Endothelial cell (in vitro differentiated cells): ENCODE results near the gene IFIT5. TPM values are rescaled to one million over a fixed set of nuclear protein-coding genes. Genes with fewer than 3 reads are reported as not detected.

ENCODE experiments used
- DNase-seq: peaks from one replicate; pipeline ENCODE4 v3.0.0; 2021; ENCODE audit warnings: low spot score
- H3K27ac Mint-ChIP-seq: one replicate; pipeline ENCODE4 v1.8.0; 2021; ENCODE audit warnings: mixed read lengths, inconsistent platforms; ENCODE audit not compliant: unreplicated experiment
- H3K27me3 Mint-ChIP-seq: one replicate; pipeline ENCODE4 v1.8.0; 2021; ENCODE audit warnings: mild to moderate bottlenecking, moderate library complexity, mixed read lengths, inconsistent platforms; ENCODE audit not compliant: unreplicated experiment
- H3K36me3 Mint-ChIP-seq: one replicate; pipeline ENCODE4 v1.8.0; 2021; ENCODE audit warnings: mild to moderate bottlenecking, low read depth, mixed read lengths, inconsistent platforms; ENCODE audit not compliant: unreplicated experiment
- H3K4me1 Mint-ChIP-seq: one replicate; pipeline ENCODE4 v1.8.0; 2021; ENCODE audit warnings: mild to moderate bottlenecking, mixed read lengths, inconsistent platforms; ENCODE audit not compliant: unreplicated experiment
- H3K4me3 Mint-ChIP-seq: one replicate; pipeline ENCODE4 v1.8.0; 2021; ENCODE audit warnings: mild to moderate bottlenecking, mixed read lengths, inconsistent platforms; ENCODE audit not compliant: unreplicated experiment
- H3K9me3 Mint-ChIP-seq: one replicate; pipeline ENCODE4 v1.8.0; 2021; ENCODE audit warnings: mixed read lengths, inconsistent platforms; ENCODE audit not compliant: unreplicated experiment
- CTCF ChIP-seq: fragments of 200-600 bp; sonication (generic); IDR thresholded peaks from one replicate; pipeline ENCODE4 v1.5.0; 2021; ENCODE audit warnings: antibody characterized with exemption; ENCODE audit not compliant: unreplicated experiment
- total RNA-seq: library from RNA; stranded (reverse); fragmentation: NEBNext Ultra II Directional; extraction: Animal tissue kit (Norgen Biotek cat#: 25700); gene quantifications from one replicate; pipeline ENCODE4 v1.2.1, GENCODE V29; 2021; ENCODE audit not compliant: unreplicated experiment

IFIT5 gene
- total RNA-seq, 1 donor from 2014 or later: 8.2 TPM

GRCh38 chr10:89377705-89378637 lies 36.4 kb upstream of the IFIT5 start, which contains the start of gene IFIT1B:
TSS of gene IFIT1B (plus strand) at chr10:89378056. CDS start at chr10:89378136, 80 bp downstream.
- no peaks in the 10 kb centered on the region for H3K36me3 Mint-ChIP-seq
- no peak for TF ChIP-seq CTCF
- no peaks in the 10 kb centered on the region for H3K9me3 Mint-ChIP-seq
- H3K27ac Mint-ChIP-seq: no peak within 1 kb of the TSS
- peaks cover 23% of the 10 kb centered on the region for H3K4me1 Mint-ChIP-seq
- H3K4me3 Mint-ChIP-seq: no peak within 1 kb of the TSS
- no peaks in the 10 kb centered on the region for H3K27me3 Mint-ChIP-seq
- DNase-seq: no peak

GRCh38 chr10:89379103-89379502 lies 35.3 kb upstream of the IFIT5 start:
- H3K9me3 Mint-ChIP-seq: no peaks in the 10 kb centered on the region
- no peaks in the 10 kb centered on the region for H3K27me3 Mint-ChIP-seq
- no peak overlapping the region for H3K27ac Mint-ChIP-seq
- peaks cover 17% of the 10 kb centered on the region for H3K4me1 Mint-ChIP-seq
- no peak for TF ChIP-seq CTCF
- H3K4me3 Mint-ChIP-seq: no peak overlapping the region
- H3K36me3 Mint-ChIP-seq: no peaks in the 10 kb centered on the region
- no peak for DNase-seq

GRCh38 chr10:89382757-89383156 lies 31.6 kb upstream of the IFIT5 start:
- Mint-ChIP-seq H3K27me3 (no peaks in the 10 kb centered on the region), H3K4me3 (no peak overlapping the region), H3K9me3 (no peaks in the 10 kb centered on the region), H3K27ac (no peak overlapping the region), H3K4me1 (peaks cover 11% of the 10 kb centered on the region), H3K36me3 (no peaks in the 10 kb centered on the region)
- no peak for TF ChIP-seq CTCF
- no peak for DNase-seq

- H3K36me3 Mint-ChIP-seq: no peaks in the 10 kb centered on the region
- no peak overlapping the region for H3K27ac Mint-ChIP-seq
- no peak for TF ChIP-seq CTCF
- H3K9me3 Mint-ChIP-seq: no peaks in the 10 kb centered on the region
- no peak for DNase-seq
- H3K27me3 Mint-ChIP-seq: peaks cover 2% of the 10 kb centered on the region
- no peak overlapping the region for H3K4me3 Mint-ChIP-seq
- peaks cover 5% of the 10 kb centered on the region for H3K4me1 Mint-ChIP-seq
These were observed 29.7 kb upstream of the IFIT5 start for GRCh38 chr10:89384474-89385340.
